PC-9 (cell line): Measurements from ENCODE around the gene MDP1. TPM values are rescaled to one million over a fixed set of nuclear protein-coding genes. Genes with fewer than 3 reads are reported as not detected.

Experiments used
- BruUV-seq: library from RNA; stranded (reverse); fragments of 400-500 nt; replicated peaks from 2 replicates; lab custom pipeline; 2021; lab: Mats Ljungman, UMichigan
- CTCF ChIA-PET: fragments of 300-600 bp; sonication (Branson Sonifier 250); formaldehyde crosslinking; loops from one replicate; lab custom pipeline; 2022; ENCODE audit warnings: antibody characterized with exemption; lab: Charles Lee
- POLR2A ChIA-PET: fragments of 300-600 bp; sonication (Branson Sonifier 250); formaldehyde crosslinking; loops from one replicate; lab custom pipeline; 2022; ENCODE audit warnings: antibody characterized with exemption; ENCODE audit not compliant: unreplicated experiment; lab: Charles Lee
- DNase-seq, 2 experiments: peaks; one replicate each; pipeline versions ENCODE4 v3.0.0 to v3.0.0-alpha.2; 2015 to 2022; ENCODE audit warnings: mixed read lengths in 1 of 2
- H2AFZ ChIP-seq: fragments of 200-600 bp; sonication (generic); 2 replicates; pipeline ENCODE4 v1.8.1; 2017; ENCODE audit warnings: antibody characterized with exemption
- H3F3A ChIP-seq: fragments of 200-600 bp; sonication (generic); 2 replicates; pipeline ENCODE4 v1.8.1; 2017; ENCODE audit warnings: antibody characterized with exemption, mild to moderate bottlenecking, low read depth; ENCODE audit not compliant: insufficient read depth
- H3K27ac ChIP-seq: fragments of 200-600 bp; sonication (generic); 2 replicates; pipeline ENCODE4 v1.6.1; 2016; ENCODE audit warnings: mixed run types
- H3K27me3 ChIP-seq: fragments of 200-600 bp; sonication (generic); 2 replicates; pipeline ENCODE4 v1.6.1; 2016; ENCODE audit warnings: low read depth, mixed run types; ENCODE audit not compliant: insufficient read depth
- H3K36me3 ChIP-seq: fragments of 200-600 bp; sonication (generic); 2 replicates; pipeline ENCODE4 v1.6.1; 2016; ENCODE audit warnings: low read depth, mixed run types
- H3K4me1 ChIP-seq: fragments of 200-600 bp; sonication (generic); replicated peaks from 2 replicates; pipeline ENCODE4 v1.6.1; 2016; ENCODE audit warnings: mixed run types; ENCODE audit not compliant: insufficient read depth
- H3K4me2 ChIP-seq: fragments of 200-600 bp; sonication (generic); 2 replicates; pipeline ENCODE4 v1.6.1; 2017; ENCODE audit warnings: mixed run types
- H3K4me3 ChIP-seq: fragments of 200-600 bp; sonication (generic); 2 replicates; pipeline ENCODE4 v1.6.1; 2016; ENCODE audit warnings: mixed run types
- H3K79me2 ChIP-seq: fragments of 200-600 bp; sonication (generic); 2 replicates; pipeline ENCODE4 v1.6.1; 2017; ENCODE audit warnings: low read depth, mixed run types
- H3K9me2 ChIP-seq: fragments of 200-600 bp; sonication (generic); 2 replicates; pipeline ENCODE4 v1.8.1; 2017; ENCODE audit warnings: mild to moderate bottlenecking; ENCODE audit not compliant: insufficient read depth
- H3K9me3 ChIP-seq: fragments of 200-600 bp; sonication (generic); 2 replicates; pipeline ENCODE4 v1.8.1; 2016; ENCODE audit warnings: low read depth; ENCODE audit not compliant: insufficient read depth
- H4K20me1 ChIP-seq: fragments of 200-600 bp; sonication (generic); 2 replicates; pipeline ENCODE4 v1.8.1; 2017; ENCODE audit not compliant: insufficient read depth
- EZH2 ChIP-seq: fragments of 200-600 bp; sonication (generic); IDR thresholded peaks from 2 replicates; pipeline ENCODE4 v1.8.0; 2017; ENCODE audit warnings: antibody characterized with exemption, low read depth
- intact Hi-C: fragments of 100-400 bp; cut with micrococcal nuclease; formaldehyde crosslinking; loops from one replicate; pipeline ENCODE4 v1.10.0; 2022; ENCODE audit not compliant: unreplicated experiment
- total RNA-seq: library from RNA; stranded (reverse); gene quantifications from 2 replicates; pipeline ENCODE4 v1.2.3, GENCODE V29; 2021
- TF ChIP-seq, protein P1 (sequence below): fragments of 200-600 bp; sonication (generic); conservative IDR thresholded peaks from 2 replicates; pipeline ENCODE4 v1.6.1; 2017; ENCODE audit warnings: mixed run types, antibody characterized with exemption, mild to moderate bottlenecking, moderate library complexity

The MDP1 gene
- total RNA-seq, 1 experiment from 2014 or later: 8.7 TPM

DNA sequence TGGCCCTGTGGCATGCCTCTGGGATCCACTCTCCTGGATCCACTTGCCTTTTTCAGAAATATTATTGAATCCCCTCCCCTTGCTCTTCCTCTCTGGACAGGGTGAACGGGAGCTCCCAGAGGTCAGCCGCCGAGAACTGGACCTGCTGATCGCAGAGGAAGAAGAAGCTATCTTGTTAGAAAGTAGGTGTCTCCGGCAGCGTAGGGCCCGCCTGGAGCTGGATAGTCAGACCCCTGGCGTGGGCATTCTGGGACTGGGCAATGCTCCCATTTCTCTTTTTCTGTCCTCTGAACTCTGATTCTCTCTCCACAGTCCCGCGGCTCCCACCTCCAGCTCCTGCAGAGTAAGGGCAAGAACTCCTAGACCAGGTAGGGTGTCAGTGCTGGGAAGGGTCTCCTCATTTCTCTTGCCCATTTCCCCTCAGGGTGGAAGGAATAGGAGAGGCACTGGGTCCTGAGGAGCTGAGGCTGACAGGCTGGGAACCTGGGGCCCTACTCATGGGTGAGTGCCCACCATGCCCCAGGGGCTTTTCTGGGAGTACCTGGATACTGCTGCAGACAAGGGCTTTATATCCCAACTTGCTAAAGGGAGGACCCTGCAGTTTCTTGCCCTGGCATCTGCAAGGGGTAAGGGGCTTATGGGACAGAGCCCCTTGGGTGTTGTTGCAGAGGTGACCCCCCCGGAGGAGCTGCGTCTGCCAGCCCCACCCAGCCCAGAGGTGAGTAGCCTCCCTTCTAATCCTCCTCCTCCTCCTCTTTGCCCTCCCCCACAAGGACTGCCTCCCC, 38.6 kb downstream of the MDP1 start:
- no peaks in the 10 kb centered on the region for H3K9me3 ChIP-seq
- H3K79me2 ChIP-seq: no peaks in the 10 kb centered on the region
- no peaks in the 10 kb centered on the region; the same call in 1 of the 2 replicates for H4K20me1 ChIP-seq
- H3K36me3 ChIP-seq: no peaks in the 10 kb centered on the region
- no peaks in the 10 kb centered on the region; the same call in 1 of the 2 replicates for H3F3A ChIP-seq
- H3K27me3 ChIP-seq: no peaks in the 10 kb centered on the region
- no peaks in the 10 kb centered on the region for H3K4me1 ChIP-seq
- H3K4me2 ChIP-seq: no peak overlapping the region
- DNase-seq: no peak
- H3K9me2 ChIP-seq: no peaks in the 10 kb centered on the region
- TF ChIP-seq, protein P1, sequence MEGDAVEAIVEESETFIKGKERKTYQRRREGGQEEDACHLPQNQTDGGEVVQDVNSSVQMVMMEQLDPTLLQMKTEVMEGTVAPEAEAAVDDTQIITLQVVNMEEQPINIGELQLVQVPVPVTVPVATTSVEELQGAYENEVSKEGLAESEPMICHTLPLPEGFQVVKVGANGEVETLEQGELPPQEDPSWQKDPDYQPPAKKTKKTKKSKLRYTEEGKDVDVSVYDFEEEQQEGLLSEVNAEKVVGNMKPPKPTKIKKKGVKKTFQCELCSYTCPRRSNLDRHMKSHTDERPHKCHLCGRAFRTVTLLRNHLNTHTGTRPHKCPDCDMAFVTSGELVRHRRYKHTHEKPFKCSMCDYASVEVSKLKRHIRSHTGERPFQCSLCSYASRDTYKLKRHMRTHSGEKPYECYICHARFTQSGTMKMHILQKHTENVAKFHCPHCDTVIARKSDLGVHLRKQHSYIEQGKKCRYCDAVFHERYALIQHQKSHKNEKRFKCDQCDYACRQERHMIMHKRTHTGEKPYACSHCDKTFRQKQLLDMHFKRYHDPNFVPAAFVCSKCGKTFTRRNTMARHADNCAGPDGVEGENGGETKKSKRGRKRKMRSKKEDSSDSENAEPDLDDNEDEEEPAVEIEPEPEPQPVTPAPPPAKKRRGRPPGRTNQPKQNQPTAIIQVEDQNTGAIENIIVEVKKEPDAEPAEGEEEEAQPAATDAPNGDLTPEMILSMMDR: no peak
- no peak for TF ChIP-seq EZH2
- POLR2A ChIA-PET: no interaction called here
- CTCF ChIA-PET: no interaction called here
- intact Hi-C loops: no loop called here
- H3K27ac ChIP-seq: no peak overlapping the region
- no peak overlapping the region for H2AFZ ChIP-seq
- no TSS peak for BruUV-seq
- no peak overlapping the region for H3K4me3 ChIP-seq

DNA sequence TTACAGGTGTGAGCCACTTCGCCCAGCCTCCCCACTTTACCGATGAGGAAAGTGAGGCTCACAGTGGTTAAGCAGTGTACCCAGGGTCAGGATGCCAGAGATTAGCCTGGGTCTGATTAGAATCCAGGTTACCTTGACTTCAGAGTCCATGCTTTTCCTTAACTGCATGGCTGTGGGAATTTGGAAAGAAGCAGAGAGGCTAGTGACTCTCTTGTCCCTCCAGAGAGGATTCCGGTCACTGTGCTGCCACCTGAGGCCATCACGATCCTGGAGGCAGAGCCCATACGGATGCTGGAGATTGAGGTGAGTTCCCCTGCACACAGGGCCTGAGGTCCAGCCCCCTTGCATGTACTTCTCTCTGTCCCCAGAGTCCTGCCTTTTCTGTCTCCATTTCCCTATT, 39.3 kb downstream of the MDP1 start:
- TF ChIP-seq, protein P1: no peak
- no peak for TF ChIP-seq EZH2
- intact Hi-C loops: no loop called here
- Histone ChIP-seq H3K4me1 (no peaks in the 10 kb centered on the region), H3K27ac (no peak overlapping the region), H3K27me3 (no peaks in the 10 kb centered on the region), H3K9me2 (no peaks in the 10 kb centered on the region), H3F3A (no peaks in the 10 kb centered on the region; the same call in 1 of the 2 replicates), H3K9me3 (no peaks in the 10 kb centered on the region), H3K4me2 (no peak overlapping the region), H4K20me1 (no peaks in the 10 kb centered on the region; the same call in 1 of the 2 replicates), H3K79me2 (no peaks in the 10 kb centered on the region), H2AFZ (no peak overlapping the region), H3K4me3 (no peak overlapping the region), H3K36me3 (no peaks in the 10 kb centered on the region)
- BruUV-seq: no TSS peak
- no peak for DNase-seq
- CTCF ChIA-PET: no interaction called here
- POLR2A ChIA-PET: no interaction called here

DNA sequence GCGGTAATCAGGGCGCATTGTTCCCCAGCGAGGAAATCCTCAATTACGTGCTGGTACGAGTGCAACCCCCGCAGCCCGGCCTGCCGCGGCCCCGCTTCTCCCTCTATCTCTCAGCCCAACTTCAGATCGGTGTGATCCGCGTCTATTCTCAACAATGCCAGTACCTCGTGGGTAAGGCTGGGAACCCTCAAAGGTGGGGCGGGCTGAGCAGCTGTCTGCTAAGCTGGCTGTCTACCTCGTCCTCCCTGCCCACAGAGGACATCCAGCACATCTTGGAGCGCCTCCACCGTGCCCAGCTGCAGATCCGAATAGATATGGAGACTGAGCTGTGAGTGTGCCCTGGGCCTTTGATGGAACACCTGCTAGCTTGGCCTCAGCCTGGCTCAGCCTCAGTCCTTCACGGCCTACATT, 43.0 kb downstream of the MDP1 start:
- DNase-seq: no peak
- intact Hi-C loops: no loop called here

More for the DNA sequence above, 43.0 kb downstream of the MDP1 start:
- H3K9me3 ChIP-seq: no peaks in the 10 kb centered on the region
- BruUV-seq: no TSS peak
- H3K36me3 ChIP-seq: no peaks in the 10 kb centered on the region
- H3K4me2 ChIP-seq: no peak overlapping the region
- TF ChIP-seq EZH2: no peak
- TF ChIP-seq, protein P1: no peak
- no peak overlapping the region for H3K4me3 ChIP-seq
- ChIA-PET CTCF (no interaction called here), POLR2A (no interaction called here)
- no peaks in the 10 kb centered on the region for H4K20me1 ChIP-seq
- no peak overlapping the region for H2AFZ ChIP-seq
- no peaks in the 10 kb centered on the region for H3K4me1 ChIP-seq
- no peaks in the 10 kb centered on the region for H3K27me3 ChIP-seq
- no peaks in the 10 kb centered on the region for H3K79me2 ChIP-seq
- no peak overlapping the region for H3K27ac ChIP-seq
- H3K9me2 ChIP-seq: no peaks in the 10 kb centered on the region
- H3F3A ChIP-seq: no peaks in the 10 kb centered on the region; the same call in 1 of the 2 replicates
